ENCODE measurements around the gene CLEC14A. TPM values are rescaled to one million over a fixed set of nuclear protein-coding genes. Genes with fewer than 3 reads are reported as not detected.

CLEC14A gene
- not detected for polyA plus RNA-seq

GRCh38 chr14:38255673-38256532 lies at the start of gene CLEC14A:
CLEC14A (minus strand) TSS chr14:38256093; CDS start chr14:38256022, 71 bp downstream.
- no peak within 1 kb of the TSS for H3K4me3 Mint-ChIP-seq
- H3K27ac Mint-ChIP-seq = no peak within 1 kb of the TSS
- no peaks in the 10 kb centered on the region for H3K4me1 Mint-ChIP-seq
- peaks cover 13% of the 10 kb centered on the region for H3K27me3 Mint-ChIP-seq
- H3K36me3 Mint-ChIP-seq = no peaks in the 10 kb centered on the region
- peaks cover 0 to 10% (median 2%) of the 10 kb centered on the region in 3 donors for H3K9me3 Mint-ChIP-seq

GRCh38 chr14:38302966-38303365 lies 47.1 kb upstream of the CLEC14A start:
- no peaks in the 10 kb centered on the region for H3K4me1 Mint-ChIP-seq
- H3K27ac Mint-ChIP-seq = no peak overlapping the region
- H3K9me3 Mint-ChIP-seq = peaks cover 1 to 17% (median 3%) of the 10 kb centered on the region in 3 donors
- H3K36me3 Mint-ChIP-seq = no peaks in the 10 kb centered on the region
- no peaks in the 10 kb centered on the region for H3K27me3 Mint-ChIP-seq
- H3K4me3 Mint-ChIP-seq = no peak overlapping the region

GRCh38 chr14:38302034-38302433 lies 46.1 kb upstream of the CLEC14A start:
- Mint-ChIP-seq H3K9me3 (peaks cover 1 to 17% (median 3%) of the 10 kb centered on the region in 3 donors), H3K27ac (no peak overlapping the region), H3K36me3 (no peaks in the 10 kb centered on the region), H3K4me1 (no peaks in the 10 kb centered on the region), H3K4me3 (no peak overlapping the region), H3K27me3 (no peaks in the 10 kb centered on the region)

- H3K9me3 Mint-ChIP-seq = peaks cover 1 to 4% (median 3%) of the 10 kb centered on the region in 3 donors
- H3K27me3 Mint-ChIP-seq = no peaks in the 10 kb centered on the region
- no peak overlapping the region for H3K27ac Mint-ChIP-seq
- H3K36me3 Mint-ChIP-seq = no peaks in the 10 kb centered on the region
- no peaks in the 10 kb centered on the region for H3K4me1 Mint-ChIP-seq
- no peak overlapping the region for H3K4me3 Mint-ChIP-seq
These were observed 41.8 kb upstream of the CLEC14A start for GRCh38 chr14:38297681-38298080.

- peaks cover under 1 to 14% (median 6%) of the 10 kb centered on the region in 3 donors for H3K9me3 Mint-ChIP-seq
- H3K27ac Mint-ChIP-seq = no peak overlapping the region
- no peaks in the 10 kb centered on the region for H3K4me1 Mint-ChIP-seq
- no peaks in the 10 kb centered on the region for H3K27me3 Mint-ChIP-seq
- no peak overlapping the region for H3K4me3 Mint-ChIP-seq
- H3K36me3 Mint-ChIP-seq = no peaks in the 10 kb centered on the region
These were observed 36.0 kb upstream of the CLEC14A start for GRCh38 chr14:38291681-38292467.

- Mint-ChIP-seq H3K4me1 (no peaks in the 10 kb centered on the region), H3K36me3 (no peaks in the 10 kb centered on the region), H3K9me3 (peaks cover 2 to 14% (median 8%) of the 10 kb centered on the region in 3 donors), H3K4me3 (no peak overlapping the region), H3K27me3 (no peaks in the 10 kb centered on the region), H3K27ac (no peak overlapping the region)
These were observed 34.8 kb upstream of the CLEC14A start for GRCh38 chr14:38290601-38291188.

- Mint-ChIP-seq H3K27ac (no peak overlapping the region), H3K4me3 (no peak overlapping the region), H3K9me3 (peaks cover 2 to 12% (median 12%) of the 10 kb centered on the region in 3 donors), H3K27me3 (no peaks in the 10 kb centered on the region), H3K4me1 (no peaks in the 10 kb centered on the region), H3K36me3 (no peaks in the 10 kb centered on the region)
These were observed 30.6 kb upstream of the CLEC14A start for GRCh38 chr14:38286452-38286851.

- no peaks in the 10 kb centered on the region for H3K36me3 Mint-ChIP-seq
- no peak overlapping the region for H3K4me3 Mint-ChIP-seq
- H3K9me3 Mint-ChIP-seq = peaks cover 2 to 12% (median 12%) of the 10 kb centered on the region in 3 donors
- H3K27ac Mint-ChIP-seq = no peak overlapping the region
- no peaks in the 10 kb centered on the region for H3K4me1 Mint-ChIP-seq
- H3K27me3 Mint-ChIP-seq = no peaks in the 10 kb centered on the region
These were observed 30.1 kb upstream of the CLEC14A start for GRCh38 chr14:38285962-38286361.

- Mint-ChIP-seq H3K9me3 (peaks cover 5 to 12% (median 8%) of the 10 kb centered on the region in 3 donors), H3K27me3 (no peaks in the 10 kb centered on the region), H3K36me3 (no peaks in the 10 kb centered on the region), H3K27ac (no peak overlapping the region), H3K4me3 (no peak overlapping the region), H3K4me1 (no peaks in the 10 kb centered on the region)
These were observed 27.0 kb upstream of the CLEC14A start for GRCh38 chr14:38282936-38283335.

GRCh38 chr14:38280081-38280480 lies 24.2 kb upstream of the CLEC14A start:
- Mint-ChIP-seq H3K36me3 (no peaks in the 10 kb centered on the region), H3K9me3 (peaks cover 3 to 5% (median 4%) of the 10 kb centered on the region in 3 donors), H3K27me3 (no peaks in the 10 kb centered on the region), H3K4me1 (no peaks in the 10 kb centered on the region), H3K4me3 (no peak overlapping the region), H3K27ac (no peak overlapping the region)

- H3K27ac Mint-ChIP-seq = no peak overlapping the region
- H3K4me1 Mint-ChIP-seq = no peaks in the 10 kb centered on the region
- H3K9me3 Mint-ChIP-seq = peaks cover 3 to 5% (median 4%) of the 10 kb centered on the region in 3 donors
- no peaks in the 10 kb centered on the region for H3K36me3 Mint-ChIP-seq
- H3K4me3 Mint-ChIP-seq = no peak overlapping the region
- H3K27me3 Mint-ChIP-seq = no peaks in the 10 kb centered on the region
These were observed 23.7 kb upstream of the CLEC14A start for GRCh38 chr14:38279572-38279971.

- H3K9me3 Mint-ChIP-seq = peaks cover 0 to 3% (median 2%) of the 10 kb centered on the region in 3 donors
- no peaks in the 10 kb centered on the region for H3K36me3 Mint-ChIP-seq
- H3K4me3 Mint-ChIP-seq = no peak overlapping the region
- H3K4me1 Mint-ChIP-seq = no peaks in the 10 kb centered on the region
- no peak overlapping the region for H3K27ac Mint-ChIP-seq
- no peaks in the 10 kb centered on the region for H3K27me3 Mint-ChIP-seq
These were observed 22.1 kb upstream of the CLEC14A start for GRCh38 chr14:38278035-38278434.

GRCh38 chr14:38262844-38263243 lies 7.0 kb upstream of the CLEC14A start:
- H3K4me1 Mint-ChIP-seq = no peaks in the 10 kb centered on the region
- no peaks in the 10 kb centered on the region for H3K27me3 Mint-ChIP-seq
- no peak overlapping the region for H3K27ac Mint-ChIP-seq
- H3K9me3 Mint-ChIP-seq = peaks cover 3 to 28% (median 5%) of the 10 kb centered on the region in 3 donors
- H3K36me3 Mint-ChIP-seq = no peaks in the 10 kb centered on the region
- no peak overlapping the region for H3K4me3 Mint-ChIP-seq

GRCh38 chr14:38261620-38262019 lies 5.7 kb upstream of the CLEC14A start:
- Mint-ChIP-seq H3K27me3 (peaks cover under 1% of the 10 kb centered on the region), H3K36me3 (no peaks in the 10 kb centered on the region), H3K9me3 (peaks cover 3 to 28% (median 5%) of the 10 kb centered on the region in 3 donors), H3K4me1 (no peaks in the 10 kb centered on the region), H3K27ac (no peak overlapping the region), H3K4me3 (no peak overlapping the region)

- H3K27ac Mint-ChIP-seq = no peak overlapping the region
- peaks cover 13% of the 10 kb centered on the region for H3K27me3 Mint-ChIP-seq
- peaks cover 0 to 20% (median 4%) of the 10 kb centered on the region in 3 donors for H3K9me3 Mint-ChIP-seq
- H3K36me3 Mint-ChIP-seq = no peaks in the 10 kb centered on the region
- no peaks in the 10 kb centered on the region for H3K4me1 Mint-ChIP-seq
- no peak overlapping the region for H3K4me3 Mint-ChIP-seq
These were observed 1.6 kb upstream of the CLEC14A start for GRCh38 chr14:38257507-38257906.
